HG03139 (cell line): Measurements from ENCODE around the gene ASRGL1.

Experiments used
- ATAC-seq: cut with Tn5 transposase; IDR thresholded peaks from one replicate; pipeline ENCODE4 v1.9.1; 2021; ENCODE audit not compliant: unreplicated experiment

The ASRGL1 gene

DNA sequence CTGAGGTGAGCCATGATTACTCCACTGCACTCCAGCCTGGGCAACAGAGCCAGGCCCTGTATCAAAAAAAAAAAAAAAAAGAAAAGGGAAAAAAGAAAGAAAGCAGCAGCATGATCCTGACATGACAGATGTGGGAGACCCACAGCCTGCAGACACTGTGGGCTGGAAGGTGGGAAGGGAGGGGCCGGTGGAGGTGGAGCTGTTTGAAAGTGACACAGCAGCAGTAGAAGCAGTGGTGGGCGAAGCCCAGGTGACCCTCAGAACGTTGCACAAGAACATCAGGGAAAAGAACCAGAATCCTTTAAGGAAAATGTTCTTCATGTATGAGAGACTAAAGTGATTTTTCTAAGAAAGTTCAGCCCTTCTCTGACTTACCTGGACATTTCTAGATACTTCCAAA is 55.3 kb downstream of the ASRGL1 start:
- ATAC-seq, result no peak

- no peak for ATAC-seq
Observed at GRCh38 chr11:62393061-62393611, 55.9 kb downstream of the ASRGL1 start.

- no peak for ATAC-seq
Observed at GRCh38 chr11:62393735-62394134, 56.5 kb downstream of the ASRGL1 start.

DNA sequence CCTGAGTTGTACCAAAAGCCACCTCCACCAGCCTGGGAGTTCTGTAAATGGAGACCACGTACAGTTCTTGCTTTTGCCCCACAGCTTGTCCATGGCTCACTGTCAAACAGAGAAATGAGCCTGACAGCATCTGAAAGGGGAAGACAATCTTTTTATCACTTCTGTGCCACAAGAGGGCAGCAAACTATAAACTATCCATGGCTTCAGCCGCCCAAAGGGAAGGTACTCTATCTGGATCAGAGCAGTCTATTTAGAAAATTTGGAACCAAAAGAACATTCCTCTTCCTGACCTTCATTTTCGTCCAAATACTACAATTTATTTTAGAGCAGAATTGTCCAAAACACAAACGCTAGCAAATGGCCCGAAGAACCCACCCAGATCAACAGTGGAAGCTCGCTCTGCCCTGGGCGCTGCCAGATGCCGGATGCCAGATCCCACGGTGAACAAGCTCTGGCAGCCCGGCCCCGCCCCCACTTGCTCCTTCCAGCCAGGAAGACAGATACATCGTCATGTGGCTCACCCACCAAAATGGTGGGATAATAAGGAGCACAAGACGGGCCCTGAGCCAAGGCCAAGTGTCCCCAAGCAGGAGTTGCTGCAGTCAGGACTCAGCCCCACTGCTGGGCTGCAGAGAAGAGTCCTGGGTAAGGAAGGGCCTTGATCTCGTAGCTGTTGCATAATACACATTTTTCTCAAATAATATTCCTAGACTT is 57.7 kb downstream of the ASRGL1 start:
- ATAC-seq, result no peak

- ATAC-seq, result no peak
Observed at GRCh38 chr11:62395885-62396551, 58.8 kb downstream of the ASRGL1 start.

GRCh38 chr11:62398011-62398994 is 61.1 kb downstream of the ASRGL1 start:
- ATAC-seq, result no peak

- no peak for ATAC-seq
Observed at GRCh38 chr11:62399172-62399877, 62.1 kb downstream of the ASRGL1 start.

DNA sequence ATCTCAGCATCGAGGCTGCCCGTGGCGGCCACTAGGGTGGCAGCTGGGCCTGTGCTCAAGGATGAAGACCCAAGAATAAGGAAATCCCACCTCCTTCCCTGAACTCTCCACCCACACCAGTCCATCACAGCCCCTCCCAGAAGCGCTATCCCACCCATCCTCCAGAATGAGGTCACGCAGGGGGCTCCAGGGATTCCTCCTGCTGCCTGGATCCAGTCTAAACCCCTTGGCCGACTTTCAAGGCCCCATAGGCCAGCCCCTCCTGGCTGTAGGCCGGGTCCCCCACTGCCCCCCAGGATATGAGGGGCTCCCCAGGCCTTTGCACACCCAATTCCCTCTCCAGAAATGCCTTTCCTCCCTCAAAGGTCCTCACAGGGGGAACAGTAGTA is 62.6 kb downstream of the ASRGL1 start:
- no peak for ATAC-seq

GRCh38 chr11:62400281-62400680 is 63.0 kb downstream of the ASRGL1 start:
- no peak for ATAC-seq

DNA sequence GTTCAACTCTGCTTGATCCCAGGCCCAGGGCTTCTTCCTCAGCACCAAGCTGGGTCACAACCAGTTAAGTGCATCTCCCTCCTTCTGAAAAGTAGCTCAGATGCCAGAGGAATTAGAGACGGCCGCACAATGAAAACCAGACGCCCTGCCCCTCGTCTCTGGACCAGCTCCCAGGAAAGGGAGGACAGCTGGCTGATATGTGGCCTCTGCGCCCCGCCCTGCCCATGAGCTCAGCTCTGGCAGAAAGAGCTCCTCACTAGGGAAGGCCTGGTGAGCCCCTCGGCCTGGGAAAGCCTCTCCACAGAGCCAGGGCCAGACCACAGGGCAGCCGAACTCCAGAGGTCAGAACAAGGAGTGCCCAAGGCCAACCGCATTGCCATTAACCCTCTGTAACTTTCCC is 63.5 kb downstream of the ASRGL1 start:
- ATAC-seq, result no peak

DNA sequence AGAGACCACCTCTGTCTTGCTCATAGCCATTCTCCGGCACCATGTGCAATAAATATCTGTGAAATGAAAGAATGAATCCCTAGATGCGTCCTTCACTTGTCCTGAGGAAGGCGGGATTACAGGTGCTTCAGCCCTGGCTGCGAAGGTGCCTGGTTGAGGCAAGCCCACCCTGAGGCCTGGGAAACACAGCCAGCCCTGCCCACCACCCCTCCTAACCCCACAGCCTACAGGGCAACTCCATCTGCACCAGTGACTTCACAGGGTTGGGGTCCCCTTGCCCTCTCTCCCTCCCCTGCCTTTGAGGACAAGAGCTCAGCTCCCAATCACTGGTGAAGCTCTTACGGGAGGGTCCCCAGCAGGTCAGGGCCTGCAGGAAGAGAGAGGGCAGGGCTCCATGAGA is 64.1 kb downstream of the ASRGL1 start:
- no peak for ATAC-seq

- ATAC-seq, result no peak
Observed at GRCh38 chr11:62401811-62402210, 64.6 kb downstream of the ASRGL1 start.

- ATAC-seq, result no peak
Observed at GRCh38 chr11:62402226-62402959, 65.1 kb downstream of the ASRGL1 start.

DNA sequence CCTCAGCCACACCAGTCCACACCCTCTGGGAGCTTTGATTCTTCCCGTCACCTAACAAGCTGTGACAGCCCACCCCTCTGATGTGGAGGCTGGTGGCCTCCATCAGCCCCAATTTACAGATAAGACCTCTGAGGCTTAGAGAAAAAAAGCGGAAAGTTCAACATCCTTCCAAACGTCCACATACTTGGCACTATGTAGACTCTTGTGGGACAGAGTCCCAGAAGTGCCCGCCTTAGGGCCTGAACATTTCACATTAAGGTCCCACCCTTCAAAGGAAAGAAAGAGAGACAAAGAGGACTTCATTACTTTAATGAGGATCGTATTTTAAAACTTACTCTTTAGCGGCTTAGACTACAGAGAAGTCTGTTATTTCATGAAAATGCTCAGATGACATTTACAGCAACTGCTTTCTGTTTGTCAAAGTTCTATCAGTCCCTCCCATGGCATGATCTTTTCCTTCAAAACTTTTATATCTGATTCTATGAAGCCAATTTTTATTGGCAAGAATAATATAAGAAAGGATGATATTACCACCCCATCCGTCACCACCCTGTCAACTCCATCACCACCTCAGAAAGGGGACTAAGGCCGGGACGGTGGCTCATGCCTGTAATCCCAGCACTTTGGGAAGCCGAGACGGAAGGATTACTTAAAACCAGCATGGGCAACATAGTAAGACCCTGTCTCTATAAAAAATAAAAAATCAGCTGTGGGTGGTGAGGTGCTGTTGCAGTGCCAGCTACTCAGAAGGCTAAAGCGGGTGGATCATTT is 65.9 kb downstream of the ASRGL1 start:
- ATAC-seq, result no peak

GRCh38 chr11:62404435-62404834 is 67.2 kb downstream of the ASRGL1 start:
- no peak for ATAC-seq

- no peak for ATAC-seq
Observed at GRCh38 chr11:62404901-62405300, 67.7 kb downstream of the ASRGL1 start.

DNA sequence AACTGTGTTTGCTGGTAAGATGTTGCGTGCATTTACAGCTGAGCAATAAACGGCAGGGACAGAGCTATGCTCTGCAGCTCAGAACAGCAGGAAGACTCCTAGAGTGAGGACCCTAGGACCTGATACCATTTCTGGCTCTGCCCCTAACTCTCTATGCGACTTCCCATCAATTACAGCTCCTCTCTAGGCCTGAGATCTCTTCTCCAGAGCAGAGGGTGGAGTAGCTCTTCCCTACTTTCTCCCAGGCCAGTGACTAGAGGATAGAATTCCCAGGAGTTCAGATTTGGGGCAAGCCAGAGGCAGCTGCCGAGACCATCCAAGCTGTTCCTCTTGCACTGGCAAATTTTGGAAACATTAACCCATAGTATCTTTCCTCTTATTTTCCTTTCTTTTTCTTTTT is 68.8 kb downstream of the ASRGL1 start:
- ATAC-seq, result no peak

GRCh38 chr11:62409831-62410230 is 72.6 kb downstream of the ASRGL1 start:
- no peak for ATAC-seq

DNA sequence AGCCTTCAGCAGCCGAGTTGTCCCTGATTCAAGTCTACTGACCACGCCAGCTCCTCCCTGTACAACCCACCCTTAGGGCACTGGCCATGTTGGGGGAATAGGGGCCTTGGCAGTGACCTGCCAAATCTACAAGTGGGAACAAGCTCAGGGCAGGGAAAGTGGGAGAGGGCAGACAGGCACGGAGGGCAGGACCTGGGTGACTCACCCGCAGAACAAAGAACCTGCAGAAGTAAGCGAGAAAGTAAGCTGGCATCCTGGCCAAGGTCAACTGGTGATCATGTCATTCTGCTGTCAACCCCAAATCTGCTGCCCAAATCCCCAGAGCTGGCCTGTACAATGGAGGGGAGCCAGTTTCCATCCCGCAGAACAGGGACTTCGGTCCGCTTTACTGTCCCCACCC is 73.7 kb downstream of the ASRGL1 start:
- no peak for ATAC-seq
